Mesothelial cell of epicardium (in vitro differentiated cells): ENCODE results near the gene TTI1. TPM values are rescaled to one million over a fixed set of nuclear protein-coding genes. Genes with fewer than 3 reads are reported as not detected.

Experiments
- DNase-seq, 2 experiments: peaks; one replicate each; pipeline ENCODE4 v3.0.0; 2021; ENCODE audit warnings: low spot score in 2 of 2; ENCODE audit not compliant: unreplicated experiment in 2 of 2
- H3K27ac Mint-ChIP-seq: 2 replicates; pipeline ENCODE4 v1.8.0; 2021; ENCODE audit warnings: mixed read lengths
- H3K27me3 Mint-ChIP-seq: 2 replicates; pipeline ENCODE4 v1.8.0; 2021; ENCODE audit warnings: low read depth, mixed read lengths
- H3K36me3 Mint-ChIP-seq: 2 replicates; pipeline ENCODE4 v1.8.0; 2021; ENCODE audit warnings: mixed read lengths
- H3K4me1 Mint-ChIP-seq: 2 replicates; pipeline ENCODE4 v1.8.0; 2021; ENCODE audit warnings: mixed read lengths
- H3K4me3 Mint-ChIP-seq: 2 replicates; pipeline ENCODE4 v1.8.0; 2021; ENCODE audit warnings: mild to moderate bottlenecking, moderate library complexity, mixed read lengths
- H3K9me3 Mint-ChIP-seq: 2 replicates; pipeline ENCODE4 v1.8.0; 2021; ENCODE audit warnings: mixed read lengths
- total RNA-seq: library from RNA; stranded (reverse); gene quantifications from 3 replicates; pipeline ENCODE4 v1.2.1, GENCODE V29; 2021
- TF ChIP-seq, protein P1 (sequence below): fragments of 200-600 bp; sonication (generic); IDR thresholded peaks from one replicate; pipeline ENCODE4 v1.5.0; 2021; ENCODE audit warnings: antibody characterized with exemption; ENCODE audit not compliant: unreplicated experiment

The TTI1 gene
- total RNA-seq, 1 donor from 2014 or later, result 33.2 TPM

DNA sequence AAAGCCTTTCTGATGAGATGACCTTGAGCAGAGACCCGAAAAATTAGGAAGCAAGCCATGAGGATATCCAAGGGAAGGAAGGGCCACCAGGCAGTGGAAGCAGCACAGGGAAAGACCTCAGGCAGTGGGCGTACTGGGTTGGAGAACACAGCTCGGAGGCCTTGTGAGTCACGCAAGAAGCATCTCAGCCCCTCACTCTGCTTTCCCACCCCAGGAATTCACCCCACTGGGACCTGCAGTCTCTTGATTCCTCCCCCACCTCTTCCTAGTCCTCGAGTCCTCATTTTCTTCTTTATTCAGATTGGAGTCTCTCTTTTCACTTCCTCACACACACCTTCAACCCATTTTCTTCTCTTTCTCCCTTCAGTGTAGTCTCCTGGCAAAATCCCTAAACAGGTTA, 27.3 kb upstream of the TTI1 start:
- Mint-ChIP-seq H3K27me3 (no peaks in the 10 kb centered on the region), H3K9me3 (no peaks in the 10 kb centered on the region), H3K27ac (peak overlapping the region; percentile 70), H3K36me3 (peaks cover 31% of the 10 kb centered on the region), H3K4me1 (peaks cover 26% of the 10 kb centered on the region), H3K4me3 (no peak overlapping the region)
- TF ChIP-seq, protein P1, sequence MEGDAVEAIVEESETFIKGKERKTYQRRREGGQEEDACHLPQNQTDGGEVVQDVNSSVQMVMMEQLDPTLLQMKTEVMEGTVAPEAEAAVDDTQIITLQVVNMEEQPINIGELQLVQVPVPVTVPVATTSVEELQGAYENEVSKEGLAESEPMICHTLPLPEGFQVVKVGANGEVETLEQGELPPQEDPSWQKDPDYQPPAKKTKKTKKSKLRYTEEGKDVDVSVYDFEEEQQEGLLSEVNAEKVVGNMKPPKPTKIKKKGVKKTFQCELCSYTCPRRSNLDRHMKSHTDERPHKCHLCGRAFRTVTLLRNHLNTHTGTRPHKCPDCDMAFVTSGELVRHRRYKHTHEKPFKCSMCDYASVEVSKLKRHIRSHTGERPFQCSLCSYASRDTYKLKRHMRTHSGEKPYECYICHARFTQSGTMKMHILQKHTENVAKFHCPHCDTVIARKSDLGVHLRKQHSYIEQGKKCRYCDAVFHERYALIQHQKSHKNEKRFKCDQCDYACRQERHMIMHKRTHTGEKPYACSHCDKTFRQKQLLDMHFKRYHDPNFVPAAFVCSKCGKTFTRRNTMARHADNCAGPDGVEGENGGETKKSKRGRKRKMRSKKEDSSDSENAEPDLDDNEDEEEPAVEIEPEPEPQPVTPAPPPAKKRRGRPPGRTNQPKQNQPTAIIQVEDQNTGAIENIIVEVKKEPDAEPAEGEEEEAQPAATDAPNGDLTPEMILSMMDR, result no peak
- DNase-seq, result no peak

GRCh38 chr20:38059832-38060231, 26.6 kb upstream of the TTI1 start:
- Mint-ChIP-seq H3K4me1 (peaks cover 30% of the 10 kb centered on the region), H3K27ac (peak overlapping the region; percentile 59), H3K36me3 (peaks cover 29% of the 10 kb centered on the region), H3K9me3 (no peaks in the 10 kb centered on the region), H3K4me3 (no peak overlapping the region), H3K27me3 (no peaks in the 10 kb centered on the region)
- no peak for DNase-seq
- TF ChIP-seq, protein P1, result no peak

GRCh38 chr20:38057351-38057972, 24.2 kb upstream of the TTI1 start:
- TF ChIP-seq, protein P1, result peak; percentile 95
- DNase-seq, result peak; percentile 73 to 83
- Mint-ChIP-seq H3K4me1 (peaks cover 39% of the 10 kb centered on the region), H3K36me3 (peaks cover 23% of the 10 kb centered on the region), H3K27me3 (no peaks in the 10 kb centered on the region), H3K27ac (no peak overlapping the region), H3K4me3 (no peak overlapping the region), H3K9me3 (no peaks in the 10 kb centered on the region)

GRCh38 chr20:38055848-38056247, 22.6 kb upstream of the TTI1 start:
- Mint-ChIP-seq H3K9me3 (no peaks in the 10 kb centered on the region), H3K36me3 (peaks cover 24% of the 10 kb centered on the region), H3K27ac (no peak overlapping the region), H3K27me3 (no peaks in the 10 kb centered on the region), H3K4me1 (peaks cover 42% of the 10 kb centered on the region), H3K4me3 (no peak overlapping the region)
- no peak for DNase-seq
- TF ChIP-seq, protein P1, result no peak

DNA sequence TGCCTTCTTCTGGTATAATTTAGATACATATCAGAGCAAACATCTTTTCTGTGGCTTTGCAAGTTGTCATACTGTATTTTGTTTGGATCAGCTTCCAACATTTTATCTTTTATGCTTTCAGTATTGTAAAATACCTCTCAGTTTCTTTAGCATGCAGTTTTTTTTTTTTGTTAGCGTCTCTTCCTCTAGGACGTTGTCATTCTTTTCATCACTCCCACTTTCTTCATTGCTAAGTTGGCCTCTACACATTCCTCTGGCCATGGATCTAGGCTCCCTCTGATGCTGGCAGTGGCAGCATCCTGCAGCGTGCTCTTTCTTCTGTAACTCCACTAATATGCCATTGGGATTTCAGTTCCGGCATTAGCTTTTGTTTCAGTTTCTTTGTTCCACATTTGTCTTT, 22.0 kb upstream of the TTI1 start:
- Mint-ChIP-seq H3K4me1 (peaks cover 42% of the 10 kb centered on the region), H3K9me3 (no peaks in the 10 kb centered on the region), H3K27ac (peak overlapping the region; percentile 9), H3K4me3 (no peak overlapping the region), H3K27me3 (no peaks in the 10 kb centered on the region), H3K36me3 (peaks cover 21% of the 10 kb centered on the region)
- TF ChIP-seq, protein P1, result no peak
- DNase-seq, result no peak
